ENCODE results near the gene FHOD1.

- TF ChIP-seq, protein P1, sequence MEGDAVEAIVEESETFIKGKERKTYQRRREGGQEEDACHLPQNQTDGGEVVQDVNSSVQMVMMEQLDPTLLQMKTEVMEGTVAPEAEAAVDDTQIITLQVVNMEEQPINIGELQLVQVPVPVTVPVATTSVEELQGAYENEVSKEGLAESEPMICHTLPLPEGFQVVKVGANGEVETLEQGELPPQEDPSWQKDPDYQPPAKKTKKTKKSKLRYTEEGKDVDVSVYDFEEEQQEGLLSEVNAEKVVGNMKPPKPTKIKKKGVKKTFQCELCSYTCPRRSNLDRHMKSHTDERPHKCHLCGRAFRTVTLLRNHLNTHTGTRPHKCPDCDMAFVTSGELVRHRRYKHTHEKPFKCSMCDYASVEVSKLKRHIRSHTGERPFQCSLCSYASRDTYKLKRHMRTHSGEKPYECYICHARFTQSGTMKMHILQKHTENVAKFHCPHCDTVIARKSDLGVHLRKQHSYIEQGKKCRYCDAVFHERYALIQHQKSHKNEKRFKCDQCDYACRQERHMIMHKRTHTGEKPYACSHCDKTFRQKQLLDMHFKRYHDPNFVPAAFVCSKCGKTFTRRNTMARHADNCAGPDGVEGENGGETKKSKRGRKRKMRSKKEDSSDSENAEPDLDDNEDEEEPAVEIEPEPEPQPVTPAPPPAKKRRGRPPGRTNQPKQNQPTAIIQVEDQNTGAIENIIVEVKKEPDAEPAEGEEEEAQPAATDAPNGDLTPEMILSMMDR (IDR thresholded peaks at IDR 0.05) = no peak
- TF ChIP-seq EZH2 (IDR thresholded peaks at IDR 0.05; ENCODE audit: borderline replicate concordance, insufficient read depth, low read depth, low read length, poor library complexity, severe bottlenecking) = no peak
Measured at GRCh38 chr16:67247192-67248072, at the start of gene FHOD1.

Measured in B cell (primary cell).